GM13976 (cell line): Measurements from ENCODE around the gene SOWAHC.
"Not testable (repeated sequence)": the region's sequence is repeated elsewhere in the genome, so short reads cannot be mapped to it uniquely, and the experiment has no call there.

Source experiments
- DNase-seq: peaks from one replicate; pipeline ENCODE4 v3.0.0; 2012; ENCODE audit warnings: low spot score
- in situ Hi-C: fragments of 300-500 bp; cut with MboI; formaldehyde crosslinking; loops from one replicate; pipeline ENCODE4 v1.12.0; 2022; ENCODE audit warnings: low sequenced_read_pairs, mixed read lengths, inconsistent platforms; ENCODE audit not compliant: unreplicated experiment
- TF ChIP-seq, protein P1 (sequence below): IDR thresholded peaks from 2 replicates; pipeline ENCODE4 v1.5.1; 2012; ENCODE audit warnings: borderline replicate concordance, mild to moderate bottlenecking; ENCODE audit not compliant: insufficient read depth; ENCODE audit errors: extremely low read depth, missing control alignments, control extremely low read depth

The SOWAHC gene

DNA sequence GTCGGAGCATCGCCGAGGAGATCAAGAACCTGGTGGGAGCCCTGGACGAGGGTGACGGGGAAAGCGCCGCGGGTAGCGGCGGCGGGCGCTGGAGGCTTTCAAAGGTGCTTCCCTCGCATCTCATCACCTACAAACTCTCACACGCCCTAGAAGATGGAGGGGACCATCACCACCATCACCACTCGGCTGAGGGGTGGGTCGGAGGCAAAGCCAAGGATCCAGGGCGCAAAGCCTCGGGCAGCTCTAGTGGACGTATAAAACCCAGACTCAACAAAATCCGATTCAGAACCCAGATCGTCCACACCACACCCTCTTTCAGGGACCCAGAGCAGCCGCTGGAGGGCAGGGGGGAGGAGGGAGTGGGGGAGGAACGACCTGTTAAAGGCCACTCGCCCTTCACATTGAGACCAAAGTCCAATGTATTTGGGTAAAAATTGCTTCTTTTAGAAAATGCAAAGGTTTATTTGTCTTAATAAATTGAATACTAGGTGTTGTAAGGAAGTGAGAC is 1.5 kb downstream of the SOWAHC start:
- no peak for DNase-seq
- TF ChIP-seq, protein P1, sequence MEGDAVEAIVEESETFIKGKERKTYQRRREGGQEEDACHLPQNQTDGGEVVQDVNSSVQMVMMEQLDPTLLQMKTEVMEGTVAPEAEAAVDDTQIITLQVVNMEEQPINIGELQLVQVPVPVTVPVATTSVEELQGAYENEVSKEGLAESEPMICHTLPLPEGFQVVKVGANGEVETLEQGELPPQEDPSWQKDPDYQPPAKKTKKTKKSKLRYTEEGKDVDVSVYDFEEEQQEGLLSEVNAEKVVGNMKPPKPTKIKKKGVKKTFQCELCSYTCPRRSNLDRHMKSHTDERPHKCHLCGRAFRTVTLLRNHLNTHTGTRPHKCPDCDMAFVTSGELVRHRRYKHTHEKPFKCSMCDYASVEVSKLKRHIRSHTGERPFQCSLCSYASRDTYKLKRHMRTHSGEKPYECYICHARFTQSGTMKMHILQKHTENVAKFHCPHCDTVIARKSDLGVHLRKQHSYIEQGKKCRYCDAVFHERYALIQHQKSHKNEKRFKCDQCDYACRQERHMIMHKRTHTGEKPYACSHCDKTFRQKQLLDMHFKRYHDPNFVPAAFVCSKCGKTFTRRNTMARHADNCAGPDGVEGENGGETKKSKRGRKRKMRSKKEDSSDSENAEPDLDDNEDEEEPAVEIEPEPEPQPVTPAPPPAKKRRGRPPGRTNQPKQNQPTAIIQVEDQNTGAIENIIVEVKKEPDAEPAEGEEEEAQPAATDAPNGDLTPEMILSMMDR: no peak
- in situ Hi-C loops: no loop called here

DNA sequence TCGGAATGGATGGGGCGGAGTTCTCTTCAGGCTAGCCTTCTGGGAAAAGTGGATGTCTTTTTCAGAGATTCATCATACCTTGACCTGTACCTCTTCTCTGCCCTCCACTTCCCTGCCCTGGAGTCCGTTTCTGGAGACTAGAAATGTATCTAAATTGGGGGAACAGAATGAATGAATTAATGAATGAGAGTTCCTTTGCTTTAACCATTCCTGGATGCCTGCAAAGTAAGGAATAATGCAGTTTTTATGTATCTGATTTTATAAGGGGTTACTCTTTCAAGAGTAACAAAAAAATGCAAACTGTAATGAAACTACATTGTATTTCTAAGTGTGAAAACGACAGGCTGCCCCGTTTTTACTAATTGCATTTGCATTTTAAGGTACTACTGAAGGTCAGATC is 2.0 kb downstream of the SOWAHC start:
- DNase-seq: no peak
- in situ Hi-C loops: no loop called here
- TF ChIP-seq, protein P1: no peak

DNA sequence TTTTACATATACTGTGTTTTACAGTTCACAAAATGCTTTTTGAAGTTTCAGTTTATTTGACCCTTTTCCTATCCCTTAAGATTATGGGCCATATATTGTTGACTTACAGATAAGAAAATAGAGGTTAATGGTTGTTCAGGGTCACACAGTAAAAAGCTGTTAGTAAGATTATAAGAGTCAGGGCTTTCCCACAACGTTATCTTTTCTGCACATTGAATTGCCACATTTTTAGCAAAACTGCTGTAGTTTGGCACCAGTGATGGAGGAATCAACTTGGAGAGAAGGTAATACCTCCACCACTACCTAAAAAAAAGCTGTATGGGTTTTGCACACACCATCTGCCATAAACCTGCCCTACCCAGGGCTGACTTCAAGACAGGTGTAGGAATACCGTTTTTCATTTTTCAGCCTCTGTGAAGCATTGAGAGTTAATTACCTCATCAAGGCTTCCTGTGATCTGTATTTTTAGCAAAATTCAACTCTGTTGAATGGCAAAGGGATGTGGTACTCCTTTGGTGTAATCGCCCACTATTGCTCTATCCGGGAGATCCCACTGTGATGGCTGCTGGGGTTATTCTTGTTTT is 5.0 kb downstream of the SOWAHC start:
- TF ChIP-seq, protein P1: no peak
- DNase-seq: no peak
- in situ Hi-C loops: no loop called here

DNA sequence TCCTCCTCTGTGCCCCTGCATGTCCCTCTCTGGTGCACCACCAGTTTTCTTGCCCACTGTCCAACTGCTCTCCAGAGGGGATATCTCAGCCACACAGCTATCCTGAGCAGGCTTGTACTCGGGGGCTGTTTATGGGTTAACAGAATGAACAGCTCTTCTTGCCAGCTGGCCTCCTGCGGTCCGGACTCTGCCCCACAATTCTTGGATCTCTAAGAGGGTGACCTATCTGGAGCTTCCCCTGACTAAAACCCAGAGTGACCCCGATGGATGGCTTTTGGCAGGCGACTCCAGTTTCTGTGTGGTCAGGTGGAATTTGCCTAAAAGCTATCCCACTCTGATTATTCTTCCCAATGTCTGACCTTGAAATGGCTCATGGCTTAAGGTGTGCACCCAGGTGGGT is 9.1 kb downstream of the SOWAHC start:
- in situ Hi-C loops: no loop called here
- TF ChIP-seq, protein P1: no peak

DNA sequence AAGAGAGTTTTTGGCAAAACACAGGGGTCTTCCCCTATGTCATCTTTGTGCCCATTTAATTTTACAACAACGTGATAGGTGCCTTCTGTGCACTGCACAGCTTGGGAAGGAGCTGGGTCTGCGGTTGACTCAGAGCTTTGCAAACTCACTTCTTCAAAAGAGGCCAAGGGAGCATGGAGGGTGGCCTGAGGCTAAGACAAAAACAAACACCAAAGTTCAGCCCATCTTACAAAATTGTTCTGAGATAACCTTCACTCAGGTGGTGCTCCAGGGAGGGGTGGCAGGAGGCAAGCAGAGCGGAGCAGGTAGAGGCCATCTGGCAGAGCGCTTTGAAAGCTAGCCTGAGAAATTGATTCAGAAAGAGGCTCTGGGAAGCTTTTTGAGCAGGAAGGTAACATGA is 9.8 kb downstream of the SOWAHC start:
- TF ChIP-seq, protein P1: no peak
- in situ Hi-C loops: no loop called here
- no peak for DNase-seq

More for the DNA sequence above, 9.1 kb downstream of the SOWAHC start:
- DNase-seq: no peak

DNA sequence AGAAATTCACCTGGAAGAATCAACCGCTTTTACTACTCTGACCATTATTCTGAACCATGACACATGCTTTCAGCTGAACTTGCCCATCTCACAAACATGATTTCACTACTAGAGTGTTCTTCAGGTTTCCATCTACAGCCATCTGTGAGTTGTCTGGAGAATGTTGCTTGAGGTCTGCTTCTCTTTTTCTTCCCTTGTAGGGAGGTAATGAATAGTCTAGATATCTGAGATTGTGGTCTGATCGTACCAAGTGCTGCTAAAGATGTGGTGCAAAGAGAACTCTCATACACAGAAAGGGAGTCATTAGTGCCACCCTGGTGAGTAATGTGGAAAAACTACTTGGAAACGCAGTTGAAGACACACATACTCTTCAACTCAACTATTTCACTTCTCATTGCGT is 10.2 kb downstream of the SOWAHC start:
- in situ Hi-C loops: no loop called here
- TF ChIP-seq, protein P1: no peak
- no peak for DNase-seq

DNA sequence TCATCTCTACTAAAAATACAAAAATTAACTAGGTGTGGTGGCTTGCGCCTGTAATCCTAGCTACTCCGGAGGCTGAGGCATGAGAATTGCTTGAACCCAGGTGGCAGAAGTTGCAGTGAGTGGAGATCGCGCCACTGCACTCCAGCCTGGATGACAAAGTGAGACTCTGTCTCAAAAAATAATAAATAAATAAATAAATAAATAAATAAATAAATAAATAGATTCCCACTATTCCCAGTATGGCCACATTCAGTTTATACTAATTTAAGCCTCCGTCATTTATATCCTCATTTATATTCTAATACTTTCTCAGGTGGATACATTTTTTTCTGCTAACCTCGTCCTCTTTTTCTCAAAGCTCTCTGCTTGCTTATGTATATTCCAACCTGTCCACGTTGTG is 14.2 kb downstream of the SOWAHC start:
- in situ Hi-C loops, DNase-seq: not testable (repeated sequence)
